T-helper 1 cell treated with Interleukin-12 subunit alpha and Interleukin-12 subunit beta and Interleukin-4 antibody, amounts not matched to agents 30 ng/mL and 1 ng/mL, for 36 hours (primary cell): ENCODE measurements around the gene CAPN3. TPM values are rescaled to one million over a fixed set of nuclear protein-coding genes. Genes with fewer than 3 reads are reported as not detected.
"Not testable (repeated sequence)": the region's sequence is repeated elsewhere in the genome, so short reads cannot be mapped to it uniquely, and the experiment has no call there.

Experiments used
- intact Hi-C: fragments of 100-400 bp; cut with micrococcal nuclease; formaldehyde crosslinking; loops from one replicate; pipeline ENCODE4 v1.15.1; 2024
- total RNA-seq: library from RNA; stranded (reverse); gene quantifications from 2 replicates; pipeline ENCODE4 v1.2.3, GENCODE V29; 2022

CAPN3 gene
- 4.5 and 4.8 TPM in 2 replicates for total RNA-seq

DNA sequence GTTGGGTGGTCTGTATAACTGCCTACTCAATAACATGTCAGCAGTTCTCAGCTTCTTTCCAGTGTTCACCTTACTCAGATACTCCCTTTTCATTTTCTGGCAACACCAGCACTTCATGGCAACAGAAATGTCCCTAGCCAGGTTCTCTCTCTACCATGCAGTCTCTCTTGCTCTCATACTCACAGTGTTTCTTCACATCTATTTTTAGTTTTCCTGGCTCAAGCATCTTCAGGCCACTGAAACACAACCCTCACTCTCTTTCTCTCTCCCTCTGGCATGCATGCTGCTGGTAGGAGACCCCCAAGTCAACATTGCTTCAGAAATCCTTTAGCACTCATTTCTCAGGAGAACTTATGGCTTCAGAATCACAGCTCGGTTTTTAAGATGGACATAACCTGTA is at the start of gene CAPN3:
CAPN3 (plus strand) TSS at position 253 of the 400 bp plus-strand sequence. CDS start 305 bp downstream, outside the sequence.
- intact Hi-C loops, result no loop called here

DNA sequence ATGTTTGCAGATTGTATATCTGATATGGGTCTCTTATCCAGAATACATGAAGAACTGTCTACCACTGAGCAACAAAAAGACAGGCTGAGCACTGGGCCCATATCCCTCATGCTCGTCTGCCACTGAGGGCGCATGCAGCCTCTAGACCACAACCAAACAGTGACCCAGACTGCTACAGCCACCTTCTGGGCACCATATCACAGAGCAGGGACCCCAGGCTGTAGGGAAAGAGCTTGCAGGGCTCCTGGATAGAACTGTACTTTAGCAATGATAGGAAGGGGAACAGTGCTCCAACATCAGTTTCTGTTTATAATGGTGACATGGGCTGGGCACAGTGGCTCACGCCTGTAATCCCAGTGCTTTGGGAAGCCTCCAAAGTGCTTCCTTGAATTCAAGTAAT is 45.8 kb upstream of the CAPN3 start:
- intact Hi-C loops, result no loop called here

DNA sequence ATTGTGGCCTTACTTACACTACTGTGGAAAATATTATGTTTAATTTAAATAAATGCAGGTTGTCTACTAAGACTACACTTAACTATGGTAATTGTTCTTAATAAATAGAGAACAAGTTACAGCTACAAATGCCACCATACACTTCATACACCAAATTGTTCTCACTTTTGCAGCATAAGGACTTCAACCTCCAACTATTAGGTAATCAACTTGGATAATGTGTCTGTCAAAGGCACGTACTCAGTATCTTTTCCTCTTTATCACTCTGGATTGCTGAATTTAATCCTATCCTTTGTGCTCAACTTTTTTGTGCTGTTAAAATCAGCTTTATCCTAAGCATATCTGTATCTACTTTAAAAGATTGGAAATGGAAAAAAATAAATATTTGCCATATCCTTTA is 44.5 kb upstream of the CAPN3 start:
- intact Hi-C loops, result no loop called here

DNA sequence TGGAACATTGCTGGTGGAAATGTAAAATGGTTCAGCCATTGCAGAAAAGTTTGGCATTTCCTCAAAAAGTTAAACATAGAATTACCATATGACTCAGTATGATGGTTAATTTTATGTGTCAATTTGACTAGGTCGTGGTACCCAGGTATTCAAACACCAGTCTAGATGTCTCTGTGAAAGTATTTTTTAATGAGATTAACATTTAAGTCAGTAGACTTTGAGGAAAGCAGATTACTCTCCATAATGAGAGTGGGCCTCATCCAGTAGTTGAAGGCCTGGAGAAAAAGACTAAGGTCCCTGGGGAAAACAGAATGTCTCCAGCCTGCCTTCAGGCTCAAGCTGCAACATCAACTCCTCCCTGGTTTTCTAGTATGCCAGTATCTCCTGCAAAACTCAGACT is 43.8 kb upstream of the CAPN3 start:
- intact Hi-C loops, result no loop called here

DNA sequence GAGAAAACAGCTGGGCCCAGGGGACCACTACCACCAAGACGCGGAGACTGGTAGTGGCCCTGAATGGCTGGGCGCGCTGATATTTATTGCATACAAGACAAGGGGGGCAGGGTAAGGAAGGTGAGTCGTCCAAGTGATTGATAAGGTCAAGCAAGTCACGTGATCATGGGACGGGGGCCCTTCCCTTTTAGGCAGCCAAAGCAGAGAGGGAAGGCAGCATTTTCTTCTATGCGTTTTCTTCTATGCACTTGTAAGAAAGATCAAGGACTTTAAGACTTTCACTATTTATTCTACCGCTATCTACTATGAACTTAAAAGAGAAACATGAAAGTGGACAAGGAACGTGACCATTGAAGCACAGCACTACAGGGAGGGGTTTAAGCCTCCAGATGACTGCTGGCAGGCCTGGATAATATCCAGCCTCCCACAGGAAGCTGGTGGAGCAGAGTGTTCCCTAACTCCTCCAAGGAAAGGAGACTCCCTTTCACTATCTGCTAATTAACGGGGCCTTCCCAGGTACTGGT is 43.0 kb upstream of the CAPN3 start:
- intact Hi-C loops, result not testable (repeated sequence)

DNA sequence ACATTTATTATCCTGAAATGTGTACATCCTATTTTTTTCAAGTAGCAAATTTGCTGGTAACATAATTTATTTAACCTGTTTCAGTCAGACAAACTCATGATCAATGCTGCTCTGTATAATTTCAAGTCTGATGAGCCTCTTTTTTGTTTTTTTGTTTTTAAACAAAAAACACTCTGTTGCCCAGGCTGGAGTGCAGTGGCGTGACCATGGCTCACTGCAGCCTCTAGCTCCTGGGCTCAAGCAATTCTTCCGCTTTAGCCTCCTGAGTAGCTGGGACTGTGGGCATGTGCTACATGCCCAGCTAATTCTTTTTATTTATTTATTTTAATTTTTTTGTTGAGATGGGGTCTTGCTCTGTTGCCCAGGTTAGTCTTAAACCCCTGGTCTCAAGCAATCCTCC is 40.1 kb upstream of the CAPN3 start:
- intact Hi-C loops, result no loop called here

DNA sequence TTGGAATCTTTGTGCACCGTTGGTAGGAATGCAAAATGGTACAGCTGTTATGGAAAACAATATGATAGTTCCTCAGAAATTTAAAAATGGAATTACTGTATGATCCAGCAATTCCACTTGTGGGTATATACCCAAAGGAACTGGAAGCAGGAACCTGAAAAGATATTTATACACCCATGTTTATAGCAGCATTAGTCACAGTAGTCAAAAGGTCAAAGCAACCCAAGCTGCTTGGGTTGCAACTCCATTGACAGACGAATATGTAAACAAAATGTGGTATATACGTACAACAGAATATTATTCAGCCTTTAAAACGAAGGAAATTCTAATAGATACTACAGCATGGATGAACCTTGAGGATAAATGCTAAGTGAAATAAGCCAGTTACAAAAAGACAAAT is 35.0 kb upstream of the CAPN3 start:
- intact Hi-C loops, result no loop called here

DNA sequence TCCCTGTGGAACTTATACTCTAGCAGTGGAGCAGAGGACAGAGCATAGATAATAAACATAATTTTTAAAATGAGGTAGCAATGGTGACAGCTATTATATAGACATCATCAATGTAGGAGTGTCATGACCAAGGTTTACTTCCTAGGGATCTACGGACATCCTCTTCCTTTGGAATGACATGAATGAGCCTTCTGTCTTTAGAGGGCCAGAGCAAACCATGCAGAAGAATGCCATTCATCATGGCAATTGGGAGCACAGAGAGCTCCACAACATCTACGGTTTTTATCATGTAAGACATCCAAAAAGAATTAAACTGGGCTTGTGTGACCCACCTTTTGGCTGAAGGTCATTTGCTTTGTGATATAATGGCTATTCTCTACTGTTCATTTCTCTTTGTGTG is 30.1 kb upstream of the CAPN3 start:
- intact Hi-C loops, result no loop called here

DNA sequence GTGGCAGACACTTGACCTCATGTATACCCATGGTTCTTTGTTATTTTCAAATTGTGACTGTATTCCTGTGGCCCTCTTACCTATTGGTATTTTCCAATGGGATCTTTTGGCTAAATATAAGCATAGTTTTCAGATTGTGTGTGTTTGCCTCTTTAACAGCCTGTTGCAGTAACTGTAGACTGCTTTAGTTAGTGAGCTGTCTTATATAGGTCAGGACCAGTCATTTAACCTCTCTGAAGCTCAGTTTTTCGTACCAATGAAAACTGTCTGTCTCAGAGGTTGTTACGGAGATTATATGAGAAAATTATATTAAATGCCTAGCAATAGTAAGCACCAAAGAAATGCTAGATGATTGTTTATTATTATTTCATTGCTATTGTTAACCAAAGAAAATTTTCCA is 29.3 kb upstream of the CAPN3 start:
- intact Hi-C loops, result no loop called here

DNA sequence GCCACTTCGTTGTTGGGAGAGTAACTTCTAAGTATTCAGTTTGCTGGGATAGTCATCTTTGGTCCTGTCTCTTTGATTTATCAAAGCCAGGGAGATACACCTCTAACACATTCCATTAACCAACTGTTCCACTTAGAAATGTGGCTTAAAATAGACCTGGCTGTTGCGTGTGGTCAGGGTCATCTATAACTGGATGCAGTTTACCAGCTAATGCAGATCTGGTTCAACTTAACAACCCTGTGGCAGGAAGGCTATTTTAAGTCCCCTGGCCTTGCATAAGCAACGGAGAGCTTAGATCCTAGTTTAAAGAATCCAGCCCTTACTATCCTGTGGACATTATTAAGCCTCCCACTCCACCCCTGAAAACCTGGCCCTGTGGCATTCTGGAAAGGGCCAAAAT is 28.1 kb upstream of the CAPN3 start:
- intact Hi-C loops, result no loop called here

DNA sequence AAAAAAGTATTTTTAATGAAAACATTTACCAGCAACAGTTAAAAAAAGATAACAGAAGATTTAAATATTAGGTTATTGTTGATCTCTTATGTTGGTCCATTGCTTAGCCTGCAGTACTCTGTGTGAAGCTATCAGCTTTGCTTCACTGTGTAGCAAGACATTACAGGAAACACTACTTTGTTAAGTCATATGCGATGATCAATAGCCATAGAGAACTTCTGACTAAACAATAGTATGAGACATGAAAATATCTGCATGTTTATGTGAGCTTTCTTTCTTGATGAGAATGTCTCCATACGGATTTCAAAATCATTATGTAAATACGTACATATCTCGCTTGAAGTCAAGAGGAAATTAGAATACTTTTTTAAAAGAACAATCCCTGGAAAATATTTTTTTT is 27.0 kb upstream of the CAPN3 start:
- intact Hi-C loops, result no loop called here

DNA sequence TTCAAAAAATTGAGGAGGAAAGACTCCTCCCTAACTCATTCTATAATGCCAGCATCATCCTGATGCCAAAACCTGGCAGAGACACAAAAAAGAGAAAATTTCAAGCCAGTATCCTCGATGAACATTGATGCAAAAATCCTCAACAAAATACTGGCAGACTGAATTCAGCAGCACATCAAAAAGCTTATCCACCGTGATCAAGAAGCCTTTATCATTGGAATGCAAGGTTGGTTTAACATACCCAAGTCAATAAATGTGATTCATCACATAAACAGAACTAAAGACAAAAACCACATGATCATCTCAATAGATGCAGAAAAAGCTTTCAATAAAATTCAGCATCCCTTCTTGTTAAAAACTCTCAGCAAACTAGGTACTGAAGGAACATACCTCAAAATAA is 24.2 kb upstream of the CAPN3 start:
- intact Hi-C loops, result no loop called here

DNA sequence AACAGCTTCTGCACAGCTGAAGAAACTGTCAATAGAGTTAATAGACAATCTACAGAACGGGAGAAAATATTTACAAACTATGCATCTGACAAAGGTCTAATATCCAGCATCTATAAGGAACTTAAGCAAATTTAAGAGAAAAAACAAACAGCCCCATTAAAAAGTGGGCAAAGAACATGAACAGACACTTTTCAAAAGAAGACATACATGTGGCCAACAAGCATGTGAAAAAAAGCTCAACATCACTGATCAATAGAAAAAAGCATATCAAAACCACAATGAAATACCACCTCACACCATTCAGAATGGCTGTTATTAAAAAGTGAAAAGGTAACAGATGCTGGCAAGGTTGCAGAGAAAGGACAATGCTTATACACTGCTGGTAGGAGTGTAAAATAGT is 22.7 kb upstream of the CAPN3 start:
- intact Hi-C loops, result not testable (repeated sequence)

DNA sequence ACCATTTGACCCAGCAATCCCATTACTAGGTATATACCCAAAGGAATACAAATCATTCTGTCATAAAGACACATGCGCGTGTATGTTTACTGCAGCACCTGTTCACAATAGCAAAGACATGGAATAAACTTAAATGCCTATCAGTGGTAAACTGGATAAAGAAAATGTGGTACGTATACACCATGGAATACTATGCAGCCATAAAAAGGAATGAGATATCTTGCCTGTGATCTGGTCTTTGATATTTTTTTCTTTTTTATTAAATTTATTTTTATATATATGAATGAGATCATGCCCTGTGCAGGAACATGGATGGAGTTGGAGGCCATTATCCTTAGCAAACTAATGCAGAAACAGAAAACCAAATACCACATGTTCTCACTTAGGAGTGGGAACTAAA is 22.2 kb upstream of the CAPN3 start:
- intact Hi-C loops, result not testable (repeated sequence)

DNA sequence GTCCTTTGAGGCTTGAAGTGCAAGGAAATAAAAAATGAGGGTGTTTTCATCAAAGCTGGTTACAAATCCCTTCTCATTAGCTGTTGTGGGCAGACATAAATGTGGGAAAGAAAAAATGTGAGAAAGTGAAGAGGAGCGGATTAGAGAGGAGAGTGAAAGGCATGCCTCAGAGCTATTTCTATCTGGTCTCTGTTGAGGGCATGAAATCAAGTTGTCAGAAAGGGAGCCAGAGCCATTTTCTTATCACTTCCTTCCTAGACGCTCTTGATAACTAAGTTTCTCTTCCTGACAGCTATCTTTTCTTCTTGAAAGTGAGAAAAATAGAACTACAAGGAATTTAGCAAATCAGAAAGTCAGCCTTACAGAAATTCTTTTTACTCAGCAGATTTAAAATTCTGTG is 20.8 kb upstream of the CAPN3 start:
- intact Hi-C loops, result no loop called here

DNA sequence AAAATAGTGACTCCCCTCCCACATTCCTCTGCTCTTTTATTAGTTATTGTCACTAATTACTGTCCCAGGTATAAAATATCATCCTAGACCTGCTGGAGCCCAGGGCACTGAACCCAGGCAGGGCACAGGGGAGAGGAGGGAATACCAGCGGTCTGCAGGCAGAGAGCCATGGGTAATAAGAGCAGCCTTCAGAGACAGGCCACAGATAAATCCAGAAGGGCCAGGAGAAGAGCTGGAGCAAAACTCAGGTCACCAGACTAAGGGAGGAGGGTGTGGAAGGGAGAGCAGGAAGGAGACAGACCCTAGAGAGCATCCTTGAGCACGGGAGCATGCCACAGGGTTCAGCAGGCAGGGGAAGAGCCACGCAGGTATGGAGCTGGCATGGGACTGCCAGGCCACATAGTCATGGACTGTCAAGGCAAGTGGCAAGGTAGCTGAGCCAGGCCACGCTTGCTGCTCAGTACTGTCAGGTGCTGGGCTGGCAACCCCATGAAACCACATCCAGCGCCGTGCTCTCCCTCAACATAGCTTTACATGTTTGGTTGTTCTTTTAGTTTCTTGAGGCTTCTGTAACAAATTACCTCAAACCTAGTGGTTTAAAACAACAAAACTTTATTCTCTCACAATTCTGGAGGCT is 15.6 kb upstream of the CAPN3 start:
- intact Hi-C loops, result no loop called here

DNA sequence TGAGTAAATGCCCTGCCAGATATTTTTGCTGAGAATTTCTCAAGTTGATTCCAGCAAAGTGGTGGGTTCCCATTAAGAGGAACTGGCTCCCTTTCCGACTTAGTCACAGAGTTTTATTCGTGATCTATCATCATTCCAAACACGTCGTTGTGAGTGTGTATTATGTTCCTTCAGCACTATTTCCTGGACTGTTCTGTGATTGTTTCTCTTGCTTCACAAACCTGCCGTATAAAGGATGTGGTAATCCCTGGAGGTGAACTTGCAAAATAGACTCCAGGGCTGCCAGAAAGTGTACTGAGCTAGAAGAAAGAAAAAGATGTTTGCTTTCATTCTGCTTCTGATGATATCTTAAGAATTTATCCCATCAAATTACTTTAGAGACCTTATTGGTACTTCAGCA is 14.5 kb upstream of the CAPN3 start:
- intact Hi-C loops, result no loop called here

DNA sequence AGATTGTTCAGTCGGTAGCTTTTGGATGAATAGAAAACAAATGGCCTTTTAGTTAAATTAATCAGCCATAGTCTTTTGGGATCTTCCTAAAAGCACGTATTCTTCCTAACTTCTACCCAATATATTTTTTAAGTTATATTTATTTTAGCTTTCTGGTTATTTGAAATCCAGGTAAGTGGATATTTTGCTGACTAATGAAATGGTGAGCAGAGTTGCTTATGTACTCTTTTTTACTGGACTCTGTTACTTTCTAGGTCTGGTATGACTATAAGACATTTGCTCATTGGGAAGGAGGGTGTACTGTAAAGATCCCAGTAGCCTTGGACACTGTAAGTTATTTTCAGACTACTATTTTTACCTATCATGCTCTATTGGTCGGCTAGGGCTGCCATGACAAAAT is 13.8 kb upstream of the CAPN3 start:
- intact Hi-C loops, result no loop called here

DNA sequence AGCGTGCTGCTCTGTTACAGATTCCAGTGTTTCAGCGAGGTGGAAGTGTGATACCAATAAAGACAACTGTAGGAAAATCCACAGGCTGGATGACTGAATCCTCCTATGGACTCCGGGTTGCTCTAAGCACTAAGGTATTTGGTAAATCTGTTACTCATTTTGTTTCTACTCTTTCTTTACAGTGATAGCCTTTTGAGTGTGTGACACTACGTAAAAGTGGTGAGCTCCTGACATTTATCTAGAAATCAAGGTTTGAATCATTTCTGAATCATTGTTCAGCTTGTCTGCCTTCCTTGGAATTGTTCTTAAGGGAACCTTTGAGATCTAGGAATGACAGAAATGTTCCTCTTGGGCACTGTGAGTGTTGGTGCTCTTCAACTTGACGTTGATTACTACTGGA is 11.2 kb upstream of the CAPN3 start:
- intact Hi-C loops, result no loop called here

DNA sequence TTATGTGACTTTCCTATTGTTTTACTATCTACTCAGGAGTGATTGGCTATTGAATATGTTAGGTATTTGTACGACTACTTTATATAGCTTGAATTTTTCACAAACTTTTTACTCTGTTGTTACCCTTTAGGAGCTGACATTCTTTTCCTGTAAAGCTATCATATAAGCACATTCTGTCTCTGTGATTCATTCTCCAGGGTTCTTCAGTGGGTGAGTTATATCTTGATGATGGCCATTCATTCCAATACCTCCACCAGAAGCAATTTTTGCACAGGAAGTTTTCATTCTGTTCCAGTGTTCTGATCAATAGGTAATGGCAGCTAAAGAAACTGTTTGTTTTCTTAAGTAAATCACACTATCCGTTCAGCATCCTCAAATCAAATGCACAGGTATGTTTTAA is 10.1 kb upstream of the CAPN3 start:
- intact Hi-C loops, result no loop called here

DNA sequence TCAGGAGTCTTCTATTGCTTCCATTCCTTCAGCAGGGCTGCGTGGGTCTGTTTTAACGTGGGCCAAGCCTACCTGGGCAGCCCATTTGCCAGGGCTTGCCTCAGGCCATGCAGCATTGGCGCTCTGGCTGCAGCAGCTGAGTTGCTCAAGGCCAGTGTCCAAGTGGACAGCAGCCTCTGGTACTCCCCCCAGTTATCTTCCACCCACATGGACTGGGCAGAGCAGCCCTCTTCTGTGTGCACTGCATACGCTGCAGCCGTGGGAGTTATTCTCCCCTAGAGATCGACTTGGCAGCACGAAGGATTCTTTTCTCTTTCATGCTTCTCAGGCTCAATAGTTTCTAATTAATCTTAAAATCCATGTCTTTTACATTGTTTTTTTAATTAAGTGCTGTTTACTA is 6.9 kb upstream of the CAPN3 start:
- intact Hi-C loops, result no loop called here

DNA sequence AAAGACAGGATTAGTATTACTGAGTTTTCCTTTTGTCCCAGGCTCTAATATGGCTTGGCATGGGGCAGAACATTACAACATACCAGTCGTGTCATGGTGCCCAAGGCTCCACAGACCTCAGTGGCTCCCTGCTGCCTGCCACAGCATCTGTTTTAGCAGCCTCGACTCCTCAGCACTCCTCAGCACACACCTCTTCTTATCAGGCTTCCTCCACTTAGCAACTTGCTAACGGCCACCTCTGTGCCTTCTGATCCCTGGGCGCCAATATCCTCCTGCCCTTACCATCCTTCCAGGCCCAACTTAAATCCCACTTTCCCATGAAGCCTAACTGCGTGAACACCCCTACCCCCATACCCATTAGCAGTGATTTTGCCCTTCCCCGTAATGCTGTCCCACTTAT is 6.2 kb upstream of the CAPN3 start:
- intact Hi-C loops, result no loop called here

DNA sequence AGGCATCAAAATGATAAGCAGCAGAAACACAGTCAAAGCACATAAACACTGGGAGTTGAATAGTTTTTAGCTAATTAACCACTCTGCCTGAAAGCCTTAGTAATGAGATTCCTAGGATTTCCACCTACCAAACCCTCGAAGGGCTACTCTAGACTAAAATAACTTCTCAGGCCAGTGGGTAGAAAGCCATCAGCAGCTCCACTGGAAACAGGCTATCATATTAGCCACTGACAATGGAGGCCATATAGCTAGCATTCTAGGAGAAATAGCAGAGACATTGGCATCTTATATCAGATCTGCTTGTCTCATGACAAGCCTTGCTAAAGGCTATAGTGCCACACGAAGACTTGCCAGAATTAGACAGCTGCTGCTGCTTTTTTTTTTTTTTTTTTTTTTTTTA is 4.5 kb upstream of the CAPN3 start:
- intact Hi-C loops, result no loop called here

DNA sequence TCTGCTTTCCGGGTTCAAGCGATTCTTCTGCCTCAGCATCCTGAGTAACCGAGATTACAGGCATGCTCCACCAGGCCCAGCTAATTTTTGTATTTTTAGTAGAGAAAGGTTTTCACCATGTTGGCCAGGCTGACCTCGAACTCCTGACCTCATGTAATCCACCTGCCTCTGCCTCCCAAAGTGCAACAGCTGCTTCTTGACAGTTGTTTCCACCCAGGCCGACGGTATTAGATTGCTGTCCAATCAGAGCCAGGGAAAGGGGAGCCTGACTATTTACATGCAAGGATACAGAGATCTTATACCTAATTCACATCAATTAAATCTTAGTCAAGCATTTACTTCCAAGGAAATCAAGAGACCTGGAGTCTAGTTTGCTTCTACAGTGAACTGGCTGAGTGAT is 4.0 kb upstream of the CAPN3 start:
- intact Hi-C loops, result no loop called here
